Measurements from ENCODE around the gene ARHGAP31.

- TF ChIP-seq ZNF629 (tag by site-specific recombination; IDR thresholded peaks at IDR 0.05): no peak
- TF ChIP-seq, protein P1, sequence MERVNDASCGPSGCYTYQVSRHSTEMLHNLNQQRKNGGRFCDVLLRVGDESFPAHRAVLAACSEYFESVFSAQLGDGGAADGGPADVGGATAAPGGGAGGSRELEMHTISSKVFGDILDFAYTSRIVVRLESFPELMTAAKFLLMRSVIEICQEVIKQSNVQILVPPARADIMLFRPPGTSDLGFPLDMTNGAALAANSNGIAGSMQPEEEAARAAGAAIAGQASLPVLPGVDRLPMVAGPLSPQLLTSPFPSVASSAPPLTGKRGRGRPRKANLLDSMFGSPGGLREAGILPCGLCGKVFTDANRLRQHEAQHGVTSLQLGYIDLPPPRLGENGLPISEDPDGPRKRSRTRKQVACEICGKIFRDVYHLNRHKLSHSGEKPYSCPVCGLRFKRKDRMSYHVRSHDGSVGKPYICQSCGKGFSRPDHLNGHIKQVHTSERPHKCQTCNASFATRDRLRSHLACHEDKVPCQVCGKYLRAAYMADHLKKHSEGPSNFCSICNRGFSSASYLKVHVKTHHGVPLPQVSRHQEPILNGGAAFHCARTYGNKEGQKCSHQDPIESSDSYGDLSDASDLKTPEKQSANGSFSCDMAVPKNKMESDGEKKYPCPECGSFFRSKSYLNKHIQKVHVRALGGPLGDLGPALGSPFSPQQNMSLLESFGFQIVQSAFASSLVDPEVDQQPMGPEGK (tag by site-specific recombination; IDR thresholded peaks at IDR 0.05): no peak
- no peak for TF ChIP-seq GLIS2 (tag by site-specific recombination; IDR thresholded peaks at IDR 0.05)
Observed at GRCh38 chr3:119433613-119434325, 139.6 kb downstream of the ARHGAP31 start.
